ENCODE data around the gene SLC25A52. TPM values are rescaled to one million over a fixed set of nuclear protein-coding genes. Genes with fewer than 3 reads are reported as not detected.
"Not testable (repeated sequence)": the region's sequence is repeated elsewhere in the genome, so short reads cannot be mapped to it uniquely, and the experiment has no call there.

Gene SLC25A52
- total RNA-seq, 1 donor from 2014 or later = not detected

- H3K36me3 ChIP-seq = no peaks in the 10 kb centered on the region
- intact Hi-C loops (cut with DNase I) = no loop called here
- no peaks in the 10 kb centered on the region for H3K9me3 ChIP-seq
- no peaks in the 10 kb centered on the region for H3K4me1 ChIP-seq
- no peak for DNase-seq (ENCODE audit: extremely low spot score in 2 of 2)
- H3K4me3 ChIP-seq = no peak overlapping the region
- H3K27me3 ChIP-seq = no peaks in the 10 kb centered on the region
- TF ChIP-seq POLR2AphosphoS5 (IDR thresholded peaks at IDR 0.05; ENCODE audit: insufficient read depth in 1 of 2, low read depth in 1 of 2) (no peak), CTCF (IDR thresholded peaks at IDR 0.05) (no peak)
- H3K27ac ChIP-seq = no peak overlapping the region
Measured at GRCh38 chr18:31772699-31773098, 12.0 kb upstream of the SLC25A52 start.

GRCh38 chr18:31750273-31750672 is 10.4 kb downstream of the SLC25A52 start:
- no peak for DNase-seq (ENCODE audit: extremely low spot score in 2 of 2)
- no peak overlapping the region for H3K27ac ChIP-seq
- H3K27me3 ChIP-seq = no peaks in the 10 kb centered on the region
- no peak overlapping the region for H3K4me3 ChIP-seq
- no peak for TF ChIP-seq POLR2A (IDR thresholded peaks at IDR 0.05)
- no peaks in the 10 kb centered on the region for H3K36me3 ChIP-seq
- no peaks in the 10 kb centered on the region for H3K9me3 ChIP-seq
- no peaks in the 10 kb centered on the region for H3K4me1 ChIP-seq
- intact Hi-C loops (cut with DNase I) = no loop called here

- intact Hi-C loops (cut with DNase I) = no loop called here
- Histone ChIP-seq H3K27ac (no peak overlapping the region), H3K27me3 (no peaks in the 10 kb centered on the region), H3K4me1 (no peaks in the 10 kb centered on the region), H3K9me3 (no peaks in the 10 kb centered on the region), H3K4me3 (no peak overlapping the region), H3K36me3 (no peaks in the 10 kb centered on the region)
- no peak for DNase-seq (ENCODE audit: extremely low spot score in 2 of 2)
- no peak for TF ChIP-seq POLR2A (IDR thresholded peaks at IDR 0.05)
Measured at GRCh38 chr18:31746396-31746795, 14.3 kb downstream of the SLC25A52 start.

- intact Hi-C loops (cut with DNase I) = no loop called here
- no peak overlapping the region for H3K27ac ChIP-seq
- H3K4me3 ChIP-seq = no peak overlapping the region
- no peak for TF ChIP-seq CTCF (IDR thresholded peaks at IDR 0.05)
- TF ChIP-seq POLR2AphosphoS5 (IDR thresholded peaks at IDR 0.05; ENCODE audit: insufficient read depth in 1 of 2, low read depth in 1 of 2) = no peak
- no peak for TF ChIP-seq POLR2A (IDR thresholded peaks at IDR 0.05)
- H3K4me1 ChIP-seq = no peaks in the 10 kb centered on the region
- H3K27me3 ChIP-seq = no peaks in the 10 kb centered on the region
- DNase-seq (ENCODE audit: extremely low spot score in 2 of 2) = no peak
- no peaks in the 10 kb centered on the region for H3K9me3 ChIP-seq
- H3K36me3 ChIP-seq = no peaks in the 10 kb centered on the region
Measured at GRCh38 chr18:31744321-31745067, 16.2 kb downstream of the SLC25A52 start.

- H3K4me1 ChIP-seq; H3K36me3 ChIP-seq; H3K9me3 ChIP-seq; H3K27ac ChIP-seq; DNase-seq (ENCODE audit: extremely low spot score in 2 of 2); intact Hi-C loops (cut with DNase I); H3K4me3 ChIP-seq; H3K27me3 ChIP-seq: not testable (repeated sequence)
Measured at GRCh38 chr18:31743600-31743999, 17.1 kb downstream of the SLC25A52 start.

GRCh38 chr18:31741097-31741735 is 19.5 kb downstream of the SLC25A52 start:
- no peaks in the 10 kb centered on the region for H3K27me3 ChIP-seq
- no peak for TF ChIP-seq POLR2AphosphoS5 (IDR thresholded peaks at IDR 0.05; ENCODE audit: insufficient read depth in 1 of 2, low read depth in 1 of 2)
- TF ChIP-seq CTCF (IDR thresholded peaks at IDR 0.05) = peak; percentile 59 to 87 (median 75)
- H3K4me1 ChIP-seq = no peaks in the 10 kb centered on the region
- intact Hi-C loops (cut with DNase I) = no loop called here
- no peaks in the 10 kb centered on the region for H3K9me3 ChIP-seq
- H3K27ac ChIP-seq = no peak overlapping the region
- H3K36me3 ChIP-seq = no peaks in the 10 kb centered on the region
- DNase-seq (ENCODE audit: extremely low spot score in 2 of 2) = no peak
- H3K4me3 ChIP-seq = no peak overlapping the region
